Neural progenitor cell (in vitro differentiated cells): Measurements from ENCODE around the gene TRABD2B.

Experiments used
- CTCF ChIP-seq: fragments of 200-600 bp; sonication (generic); IDR thresholded peaks from 2 replicates; pipeline ENCODE4 v1.5.1; 2017; ENCODE audit warnings: antibody characterized with exemption, mild to moderate bottlenecking
- EZH2 ChIP-seq: fragments of 200-600 bp; sonication (generic); IDR thresholded peaks from 2 replicates; pipeline ENCODE4 v1.6.1; 2017; ENCODE audit warnings: antibody characterized with exemption, mild to moderate bottlenecking, moderate library complexity

GRCh38 chr1:48031676-48032075 lies 34.5 kb upstream of the TRABD2B start:
- TF ChIP-seq CTCF (no peak), EZH2 (no peak)
